Colon (tissue), 2 donors: ENCODE measurements around the gene PALD1.

Source experiments
- FAIRE-seq: peaks from 2 replicates; lab custom pipeline; 2012; peaks lifted over from hg19 to GRCh38; lab: Jason Lieb, UNC
- donor health status: control.
- donor health status: control.

PALD1 gene

DNA sequence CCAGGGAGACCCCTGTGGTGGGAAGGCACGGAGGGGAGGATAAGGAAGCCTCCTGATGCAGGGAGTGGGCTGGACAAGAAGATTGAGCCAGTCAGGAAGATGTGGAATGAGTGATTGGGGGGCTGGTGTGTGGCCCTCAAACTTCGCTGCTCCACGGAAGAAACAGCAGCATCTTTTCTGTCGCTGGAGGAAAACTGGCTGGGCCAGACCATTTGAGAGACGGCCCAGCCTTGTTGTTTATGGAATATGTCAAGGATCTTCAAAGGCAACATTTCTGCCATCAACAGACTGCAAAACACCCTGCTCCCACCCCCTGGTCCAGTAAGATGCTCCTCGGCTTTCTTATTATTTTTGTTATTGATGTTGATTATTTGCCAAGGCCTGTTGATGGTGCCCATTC is 29.4 kb downstream of the PALD1 start:
- no peak for FAIRE-seq

DNA sequence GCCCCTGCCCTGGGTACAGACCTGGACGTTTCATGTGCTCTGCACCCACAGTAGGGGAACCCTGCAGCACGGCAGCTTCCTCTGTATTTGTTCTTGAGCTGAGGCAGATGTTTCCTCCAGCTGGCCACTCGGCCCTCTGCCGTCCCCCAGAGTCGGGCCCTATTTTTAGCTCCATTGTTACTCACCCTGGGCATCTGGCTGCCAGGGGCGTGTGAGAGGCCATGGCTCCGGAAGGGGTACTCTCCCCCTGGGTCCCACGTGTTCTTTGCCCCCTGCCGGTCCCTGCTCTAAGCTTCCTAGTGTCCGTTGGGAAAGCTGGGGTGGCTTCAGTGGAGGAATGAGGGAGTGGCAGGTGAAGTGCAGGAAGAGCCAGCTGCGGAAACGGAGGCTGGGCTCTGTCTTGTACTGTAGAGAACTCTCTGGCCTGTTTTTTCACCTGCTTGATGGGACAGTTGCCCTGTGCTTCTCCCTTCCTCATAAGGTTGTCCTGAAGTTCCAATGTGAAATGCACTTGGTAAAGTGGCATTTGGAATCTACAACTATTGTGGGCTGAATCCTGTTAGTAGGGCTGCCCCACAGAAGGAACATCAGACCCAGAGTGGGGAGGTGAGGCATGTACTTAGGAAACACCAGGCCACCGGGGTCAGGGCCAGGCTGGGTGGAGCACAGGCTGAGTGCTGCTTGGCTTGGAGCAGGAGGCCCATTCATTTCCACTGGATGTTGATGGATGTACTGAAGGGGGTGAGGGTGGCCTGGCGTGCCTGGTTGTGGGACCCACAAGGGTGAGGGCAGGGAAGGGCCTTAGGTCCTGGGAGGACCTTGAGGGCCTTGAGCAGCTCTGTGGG is 30.6 kb downstream of the PALD1 start:
- no peak for FAIRE-seq

DNA sequence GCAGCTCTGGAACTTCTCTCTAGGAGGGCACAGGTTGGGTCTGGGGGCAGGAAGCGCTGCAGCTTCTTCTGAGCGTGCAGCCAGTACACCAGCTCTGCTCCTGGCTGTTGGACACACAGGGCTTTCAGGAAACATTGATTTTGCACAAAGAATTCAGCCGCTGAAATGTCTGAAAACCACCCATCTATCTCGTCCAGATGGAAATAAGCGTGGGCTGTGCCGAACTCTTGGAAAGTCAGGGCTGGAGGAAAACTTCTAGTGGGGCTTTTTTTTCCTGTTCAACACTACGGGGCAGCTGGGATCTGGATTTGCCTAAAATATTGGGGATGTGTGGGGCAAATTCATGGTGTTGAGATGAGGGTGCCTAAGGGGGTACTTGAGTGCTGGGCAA is 31.2 kb downstream of the PALD1 start:
- FAIRE-seq, result no peak

DNA sequence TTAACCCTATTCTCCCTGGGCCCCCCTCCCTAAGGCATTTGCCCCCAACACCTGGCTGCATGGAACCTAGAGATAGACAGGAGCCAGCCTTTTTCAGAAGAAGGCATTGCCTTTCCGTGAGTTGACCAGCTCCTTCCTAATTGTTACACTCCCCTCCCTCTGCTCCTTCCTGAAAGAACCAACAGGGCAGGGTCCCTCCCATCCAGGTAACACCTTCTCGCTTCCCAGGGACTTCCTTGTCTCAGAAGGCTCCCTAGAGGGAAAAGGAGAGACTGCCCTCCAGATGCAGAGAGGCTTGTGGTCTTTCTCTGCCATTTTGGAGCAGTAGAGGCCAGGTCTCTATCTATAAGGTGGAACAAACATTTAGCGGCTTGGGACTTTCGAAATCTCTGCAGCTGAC is 31.9 kb downstream of the PALD1 start:
- FAIRE-seq, result no peak

DNA sequence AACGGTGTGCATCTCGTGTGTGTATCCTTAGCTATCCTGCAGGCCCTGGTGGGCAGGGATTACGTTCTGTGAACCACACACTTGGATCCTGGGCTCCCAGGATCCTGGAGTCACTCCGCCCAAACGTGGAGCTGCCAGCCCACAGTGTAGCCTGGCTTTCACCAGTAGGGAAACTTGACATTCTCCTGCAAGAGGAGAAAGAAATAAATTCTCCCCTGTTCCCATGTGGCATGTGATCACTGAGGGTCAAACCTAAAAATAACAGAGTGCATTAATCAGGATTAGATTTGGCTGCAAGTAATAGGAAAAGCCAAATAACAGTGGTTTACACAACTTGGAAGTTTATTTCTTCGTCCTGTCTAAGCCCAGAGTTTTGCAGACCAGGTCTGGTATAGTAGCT is 32.3 kb downstream of the PALD1 start:
- FAIRE-seq, result no peak

DNA sequence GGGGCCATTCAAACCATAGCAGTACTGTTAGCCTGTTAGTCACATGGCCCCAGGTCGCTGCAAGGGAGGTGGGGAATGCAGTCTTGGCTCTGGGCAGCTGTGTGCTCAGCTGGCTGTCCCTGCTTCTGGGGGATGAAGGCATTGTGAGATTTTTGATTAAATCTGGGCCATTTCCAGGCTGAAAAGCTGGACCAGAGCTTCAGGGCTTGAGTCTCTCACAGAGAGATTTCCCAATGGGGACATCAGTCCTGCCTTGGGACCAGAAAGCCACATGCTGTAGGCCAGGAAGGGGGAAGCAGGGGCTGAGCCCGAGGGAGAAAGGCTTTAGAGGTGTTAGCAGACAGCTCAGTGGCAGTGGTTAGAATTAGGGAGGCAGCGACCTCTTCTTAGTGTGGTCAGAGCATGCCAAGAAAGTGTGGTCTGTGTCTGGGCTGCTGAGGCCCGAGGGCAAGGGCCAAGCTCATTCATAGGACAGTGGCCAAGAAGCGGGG is 33.6 kb downstream of the PALD1 start:
- no peak for FAIRE-seq

DNA sequence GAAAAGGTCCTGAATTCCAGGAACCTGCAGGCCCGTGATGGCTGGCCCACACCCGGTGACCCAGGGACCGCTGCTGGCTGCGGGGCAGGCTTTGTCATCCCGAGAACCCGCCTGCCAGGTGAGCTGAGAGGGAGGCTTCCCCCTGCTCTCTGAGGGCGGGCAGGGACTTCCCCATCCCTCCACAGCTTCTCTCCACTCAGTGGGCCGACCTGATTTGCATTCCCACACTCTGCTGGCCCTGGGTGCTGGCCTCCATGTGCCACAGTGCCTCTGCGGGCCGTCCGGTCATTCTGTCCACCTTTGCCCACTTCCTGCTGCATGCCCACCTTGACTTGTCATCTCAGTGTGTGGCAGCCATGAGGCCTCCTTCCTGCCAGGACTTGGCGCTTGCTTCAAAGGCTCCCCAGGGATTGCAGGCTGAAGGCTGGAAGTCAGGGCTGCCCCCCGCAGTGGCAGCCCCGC is 35.3 kb downstream of the PALD1 start:
- no peak for FAIRE-seq

DNA sequence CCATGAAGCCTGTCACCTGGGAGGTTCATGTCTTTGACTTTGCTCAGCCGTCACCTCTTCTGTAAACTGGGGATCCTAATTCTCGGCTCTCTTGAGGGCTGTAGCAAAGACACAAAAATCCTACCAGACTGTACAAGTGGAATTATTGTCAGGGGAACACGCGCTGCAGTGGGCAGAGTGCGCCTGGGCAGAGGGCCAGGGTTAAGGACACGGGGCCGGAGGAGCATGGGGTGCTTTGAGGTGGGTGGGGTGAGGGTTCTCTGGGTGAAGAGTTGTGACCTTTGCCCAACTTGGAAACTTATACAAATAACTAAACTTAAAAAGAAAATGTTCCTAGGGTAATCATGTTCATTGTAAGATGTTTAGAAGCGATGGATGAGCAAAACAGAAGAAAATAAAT is 36.0 kb downstream of the PALD1 start:
- no peak for FAIRE-seq

DNA sequence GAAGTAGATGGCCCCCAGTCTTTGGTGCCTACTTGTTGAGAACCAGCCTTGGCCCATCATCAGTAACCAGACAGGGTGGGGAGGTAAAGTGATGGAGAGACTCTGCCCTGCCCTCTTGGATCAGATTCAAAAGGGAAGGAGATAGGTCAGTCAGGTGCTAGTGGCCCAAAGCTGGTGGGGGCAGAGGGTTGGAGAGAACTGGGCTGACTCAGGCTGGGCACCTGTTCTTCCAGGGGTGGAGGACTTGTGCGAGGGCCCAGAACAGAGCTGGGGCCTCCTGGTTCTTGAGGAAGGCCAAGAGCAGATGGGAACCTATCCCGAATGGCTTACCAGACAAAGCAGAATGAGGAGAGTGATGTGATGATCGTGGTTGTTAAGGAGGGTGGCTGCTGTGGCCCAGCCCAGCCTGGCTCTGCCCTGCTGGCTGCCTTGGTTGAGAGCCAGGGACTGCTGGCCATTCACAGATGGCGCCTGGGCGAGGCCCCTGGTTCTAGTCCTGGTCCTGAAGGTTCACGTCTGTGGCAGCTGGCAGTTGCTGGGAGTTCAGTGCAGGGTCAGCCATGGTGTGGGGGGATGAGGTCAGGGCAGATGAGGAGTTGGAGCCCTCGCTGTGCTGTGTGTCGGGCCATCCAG is 36.6 kb downstream of the PALD1 start:
- no peak for FAIRE-seq

DNA sequence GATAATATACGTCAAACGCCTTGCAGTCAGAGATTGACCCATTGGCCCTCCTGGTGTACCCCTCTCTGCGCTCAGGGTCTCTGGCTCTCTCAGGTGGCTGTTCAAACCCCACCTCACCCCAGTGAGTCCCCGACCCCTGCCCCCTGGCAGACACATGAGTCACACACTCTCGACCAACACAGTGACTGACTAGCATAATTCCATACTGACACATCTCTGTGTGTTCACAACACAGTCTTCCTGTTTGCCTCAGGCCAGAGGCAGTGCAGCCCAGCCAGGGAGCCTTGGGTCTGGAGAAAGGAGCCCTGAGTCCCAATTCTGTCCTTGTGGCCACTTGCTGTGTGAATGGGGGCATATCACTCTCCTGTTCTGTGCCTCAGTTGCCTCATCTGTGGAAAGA is 40.1 kb downstream of the PALD1 start:
- FAIRE-seq, result no peak

DNA sequence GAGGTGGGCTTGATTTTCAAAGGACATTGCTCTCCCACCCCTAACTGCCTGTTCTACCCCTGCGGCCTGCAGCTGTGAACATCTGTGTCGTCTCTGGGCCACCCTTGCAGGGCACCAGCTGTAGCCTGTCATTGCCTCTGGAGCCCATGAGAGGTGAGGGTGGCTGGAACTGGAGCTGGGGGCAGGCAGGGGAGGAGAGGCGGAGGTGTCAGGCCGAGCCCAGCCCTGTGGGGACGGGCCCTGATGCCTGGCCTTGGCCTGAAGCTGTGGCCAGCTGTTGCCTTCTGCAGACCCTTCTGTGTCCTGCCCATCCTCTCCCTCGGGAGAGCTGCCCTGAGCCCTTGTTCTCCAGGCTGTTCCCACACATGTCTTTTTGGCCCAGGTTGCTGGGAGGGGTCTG is 44.5 kb downstream of the PALD1 start:
- no peak for FAIRE-seq

DNA sequence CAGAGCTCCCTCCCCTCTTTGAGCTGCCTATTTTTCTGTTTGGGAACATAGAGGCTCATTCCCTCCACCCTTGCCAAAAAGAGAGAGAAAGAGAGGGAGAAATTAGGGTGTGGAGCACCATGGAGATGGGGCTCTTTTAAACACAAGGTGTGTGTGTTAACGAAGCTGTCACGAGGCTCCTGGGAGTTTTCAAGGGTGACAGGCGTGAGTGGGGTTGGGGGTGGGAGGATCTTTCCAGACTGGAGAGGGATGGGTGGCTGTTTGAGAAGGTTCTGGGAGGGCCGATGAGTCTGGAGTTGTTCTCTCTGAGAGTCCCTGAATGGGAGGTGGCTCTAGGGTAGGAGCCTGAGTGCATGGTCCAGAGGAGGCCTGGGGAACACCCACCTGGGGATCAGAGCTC is 45.0 kb downstream of the PALD1 start:
- FAIRE-seq, result no peak

DNA sequence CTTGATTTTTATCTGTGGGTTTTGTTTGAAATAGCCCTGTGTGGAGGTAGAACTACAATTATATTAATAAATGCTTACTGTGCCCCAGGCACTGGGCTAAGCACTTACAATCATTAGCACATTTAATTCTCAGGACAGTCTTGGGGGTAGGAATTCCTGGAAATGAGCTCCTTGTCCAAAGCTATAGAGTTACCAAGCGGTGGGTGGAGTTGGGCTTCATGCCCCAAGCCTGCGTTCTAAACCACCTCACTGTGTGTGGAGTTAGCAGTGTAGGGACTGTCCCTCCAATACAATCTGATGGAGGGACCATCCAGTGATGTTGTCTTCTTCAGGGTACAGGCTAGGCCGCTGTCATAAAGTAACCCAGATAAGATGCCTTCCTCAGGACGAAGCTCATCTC is 49.7 kb downstream of the PALD1 start:
- FAIRE-seq, result no peak

DNA sequence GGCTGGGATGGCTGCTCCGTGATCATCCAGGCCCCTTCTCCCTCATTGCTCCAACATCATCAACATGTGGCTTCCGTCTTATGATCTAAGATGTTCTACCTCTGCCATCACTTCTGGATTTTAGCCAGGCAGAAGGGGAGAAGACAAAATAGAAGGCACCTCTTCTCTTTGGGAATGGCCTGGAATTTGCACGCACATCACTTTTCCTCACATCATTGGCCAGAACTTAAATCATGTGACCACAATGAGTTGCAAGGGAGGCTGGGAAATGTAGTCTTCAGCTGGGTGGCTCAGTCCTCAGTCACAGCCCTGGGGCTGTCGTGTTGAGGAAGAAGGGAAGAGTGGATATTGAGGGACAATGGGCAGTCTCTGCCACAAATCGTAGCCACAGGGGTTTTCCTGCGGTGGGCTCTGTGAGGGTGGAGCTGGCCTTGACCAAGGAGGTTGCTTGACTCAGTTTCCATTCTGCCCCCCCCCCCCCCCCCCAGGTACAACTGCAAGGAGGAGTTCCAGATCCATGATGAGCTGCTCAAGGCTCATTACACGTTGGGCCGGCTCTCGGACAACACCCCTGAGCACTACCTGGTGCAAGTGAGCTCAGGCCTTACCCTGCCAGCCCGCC is 50.3 kb downstream of the PALD1 start:
- no peak for FAIRE-seq

DNA sequence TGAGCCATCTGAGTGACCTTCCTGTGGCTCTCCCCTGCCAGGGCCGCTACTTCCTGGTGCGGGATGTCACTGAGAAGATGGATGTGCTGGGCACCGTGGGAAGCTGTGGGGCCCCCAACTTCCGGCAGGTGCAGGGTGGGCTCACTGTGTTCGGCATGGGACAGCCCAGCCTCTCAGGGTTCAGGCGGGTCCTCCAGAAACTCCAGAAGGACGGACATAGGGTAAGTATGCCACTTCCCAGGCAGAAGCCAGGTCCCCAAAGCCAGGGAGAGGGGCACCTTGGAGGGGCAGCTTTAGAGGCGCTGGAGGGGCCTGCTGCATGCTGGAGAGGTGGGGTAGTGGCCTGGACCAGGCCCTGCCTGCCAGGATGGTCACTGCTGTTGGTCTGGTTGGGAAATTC is 51.3 kb downstream of the PALD1 start:
- no peak for FAIRE-seq

DNA sequence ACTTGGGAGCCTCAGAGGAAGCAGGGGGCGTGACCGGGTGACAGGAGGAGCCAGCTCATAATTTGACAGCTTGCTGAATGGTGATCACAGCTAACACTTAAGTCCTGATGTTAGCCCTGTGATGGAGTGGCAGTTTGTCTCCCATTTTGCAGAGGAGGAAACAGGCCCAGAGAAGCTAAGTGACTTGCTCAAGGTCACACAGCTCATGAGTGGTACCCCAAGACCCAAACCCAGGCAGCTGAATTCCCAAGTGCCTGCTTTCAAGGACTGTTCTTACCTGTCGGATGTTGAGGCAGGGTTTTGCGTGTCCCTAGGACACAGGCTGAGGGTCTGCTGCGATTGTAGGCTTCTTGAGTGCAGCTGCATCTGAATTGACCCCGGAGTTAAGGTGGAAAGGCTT is 51.7 kb downstream of the PALD1 start:
- no peak for FAIRE-seq

DNA sequence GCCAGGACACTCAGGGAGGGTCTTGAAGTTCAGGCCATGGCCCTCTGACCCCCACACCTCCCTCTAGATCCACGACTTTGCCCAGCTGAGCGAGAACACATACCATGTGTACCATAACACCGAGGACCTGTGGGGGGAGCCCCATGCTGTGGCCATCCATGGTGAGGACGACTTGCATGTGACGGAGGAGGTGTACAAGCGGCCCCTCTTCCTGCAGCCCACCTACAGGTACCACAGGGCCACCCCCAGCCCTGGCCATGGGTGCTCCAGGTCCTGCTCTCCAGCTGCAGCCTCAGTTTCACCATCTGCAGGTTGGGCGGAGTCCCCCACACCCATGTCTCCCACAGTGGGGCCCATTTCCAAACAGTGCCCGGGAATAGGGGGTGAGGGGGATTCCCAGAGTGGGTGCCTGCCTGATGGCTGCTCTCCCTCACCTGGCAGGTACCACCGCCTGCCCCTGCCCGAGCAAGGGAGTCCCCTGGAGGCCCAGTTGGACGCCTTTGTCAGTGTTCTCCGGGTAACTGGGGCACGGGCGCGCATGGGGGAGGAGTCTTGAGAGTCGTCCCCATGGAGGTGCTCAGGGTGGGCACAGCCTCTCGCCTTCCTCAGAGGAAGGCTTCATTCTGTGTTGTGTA is 54.1 kb downstream of the PALD1 start:
- no peak for FAIRE-seq

DNA sequence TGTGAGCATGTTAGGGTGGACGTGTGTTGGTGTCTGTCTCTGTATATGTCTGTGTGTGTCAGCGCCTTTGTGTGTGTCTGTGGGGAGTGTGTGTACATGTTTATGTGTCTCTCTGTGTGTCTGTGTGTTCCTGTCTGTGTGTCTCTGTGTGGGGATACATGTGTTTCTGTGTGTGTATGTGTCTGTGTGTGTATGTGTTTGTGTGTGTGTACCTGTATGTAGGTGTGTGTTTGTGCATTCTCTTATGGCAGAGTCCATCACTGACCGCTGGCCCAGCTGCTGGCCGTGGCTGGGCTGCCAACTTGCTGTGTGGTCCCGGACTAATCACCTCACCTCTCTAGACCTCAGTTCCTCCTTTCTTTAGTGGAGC is 54.6 kb downstream of the PALD1 start:
- no peak for FAIRE-seq

DNA sequence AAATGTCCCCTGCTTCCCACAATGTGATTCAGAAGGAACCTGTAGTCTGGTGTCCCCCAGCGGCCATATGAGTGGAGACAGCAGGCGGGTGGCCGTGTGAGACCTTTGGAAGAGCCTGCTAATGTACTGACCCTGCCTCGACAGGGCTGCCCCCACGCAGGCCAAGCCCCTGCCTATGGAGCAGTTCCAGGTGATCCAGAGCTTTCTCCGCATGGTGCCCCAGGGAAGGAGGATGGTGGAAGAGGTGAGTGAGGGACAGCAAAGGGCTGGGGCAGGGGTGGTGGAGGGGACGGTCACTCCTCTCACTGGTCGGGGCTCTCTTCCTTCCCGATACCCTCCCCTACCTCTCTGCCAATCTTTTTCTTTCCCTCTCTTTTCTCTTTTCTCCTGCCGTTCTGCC is 55.7 kb downstream of the PALD1 start:
- no peak for FAIRE-seq

DNA sequence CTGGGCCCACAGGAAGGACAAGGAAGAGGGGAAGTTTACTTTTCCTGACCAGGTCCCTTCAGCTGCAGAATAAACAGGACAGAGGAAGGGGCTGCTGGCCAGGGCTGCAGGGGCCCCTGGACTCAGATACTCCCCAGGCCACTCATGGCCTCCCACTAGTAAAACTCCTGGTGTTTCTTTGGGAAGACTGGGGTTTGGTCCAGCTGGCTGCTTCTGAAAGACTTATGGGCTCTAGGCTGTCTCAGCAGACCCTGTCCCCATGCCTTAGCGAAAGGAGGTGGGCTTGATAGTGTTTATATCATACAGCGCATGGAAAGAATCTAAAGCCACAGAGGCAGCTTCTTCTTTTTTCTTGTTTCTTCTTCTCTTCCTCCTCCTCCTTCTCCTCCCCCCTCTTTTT is 56.4 kb downstream of the PALD1 start:
- no peak for FAIRE-seq

DNA sequence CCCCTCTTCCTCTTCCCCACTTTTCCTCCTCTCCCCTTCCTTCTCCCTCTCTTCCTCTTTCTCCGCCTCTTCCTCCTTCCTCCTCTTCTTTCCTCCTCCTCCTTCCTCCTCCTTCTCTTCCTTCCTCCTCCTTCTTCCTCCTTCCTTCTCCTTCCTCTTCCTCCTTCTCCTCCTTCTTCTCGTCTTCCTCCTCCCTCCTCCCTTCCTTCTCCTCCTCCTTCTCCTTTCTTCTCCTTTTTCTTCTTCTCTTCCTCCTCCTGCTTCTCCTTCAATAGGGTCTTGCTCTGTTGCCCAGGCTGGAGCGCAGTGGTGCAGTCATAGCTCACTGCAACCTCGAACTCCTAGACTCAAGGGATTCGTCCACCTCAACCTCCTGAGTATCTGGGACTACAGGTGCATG is 56.9 kb downstream of the PALD1 start:
- no peak for FAIRE-seq

DNA sequence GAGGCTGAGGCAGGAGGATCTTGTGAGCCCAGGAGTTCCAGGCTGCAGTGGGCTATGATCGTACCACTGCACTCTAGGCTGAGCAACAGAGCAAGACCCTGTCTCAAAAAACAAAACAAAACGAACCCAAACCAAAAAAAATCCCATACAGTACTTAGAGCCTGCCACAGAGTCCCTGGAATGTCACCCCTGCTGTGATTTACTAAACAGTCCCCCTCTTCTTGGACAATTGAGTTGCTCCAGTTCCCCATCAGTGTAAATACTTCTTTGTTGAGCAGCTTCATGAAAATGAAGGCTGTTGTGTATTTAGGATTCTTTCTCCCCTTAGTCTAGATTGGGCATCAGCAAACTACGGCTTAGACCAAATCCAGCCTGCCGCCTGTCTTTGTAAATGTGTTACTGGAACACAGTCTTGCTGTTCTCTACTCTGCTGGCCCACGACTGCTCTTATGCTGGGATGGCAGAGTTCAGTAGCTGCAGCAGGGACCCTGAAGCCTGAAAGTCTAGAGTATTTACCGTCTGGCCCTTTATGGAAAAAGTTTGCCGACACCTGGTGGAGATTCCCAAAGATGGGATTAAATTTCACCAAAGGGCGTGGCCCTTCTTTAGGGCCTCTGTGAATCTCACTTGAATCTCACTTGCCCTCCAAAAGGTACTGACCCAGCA is 57.8 kb downstream of the PALD1 start:
- no peak for FAIRE-seq
